ENCODE measurements around the gene MYO9B.

DNA sequence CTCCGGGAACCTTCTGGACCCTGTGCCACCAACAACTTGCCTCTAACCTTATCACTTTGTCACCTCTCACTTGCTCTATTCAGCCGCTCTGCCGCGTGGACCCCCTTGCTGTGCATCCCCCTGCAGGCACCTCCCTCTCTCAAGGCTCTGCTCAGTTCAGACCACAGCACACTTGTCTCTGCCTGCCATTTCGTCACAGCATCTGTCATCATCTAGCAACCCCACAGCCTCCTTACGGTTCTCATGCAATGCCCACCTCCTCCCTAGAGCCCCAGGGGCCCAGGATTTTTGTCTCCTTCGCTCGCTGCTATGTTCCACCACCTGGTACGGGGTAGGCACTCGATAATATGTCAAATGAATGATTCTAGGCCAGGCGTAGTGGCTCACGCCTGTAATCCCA is 5.2 kb upstream of the MYO9B start:
- TF ChIP-seq, protein P1, sequence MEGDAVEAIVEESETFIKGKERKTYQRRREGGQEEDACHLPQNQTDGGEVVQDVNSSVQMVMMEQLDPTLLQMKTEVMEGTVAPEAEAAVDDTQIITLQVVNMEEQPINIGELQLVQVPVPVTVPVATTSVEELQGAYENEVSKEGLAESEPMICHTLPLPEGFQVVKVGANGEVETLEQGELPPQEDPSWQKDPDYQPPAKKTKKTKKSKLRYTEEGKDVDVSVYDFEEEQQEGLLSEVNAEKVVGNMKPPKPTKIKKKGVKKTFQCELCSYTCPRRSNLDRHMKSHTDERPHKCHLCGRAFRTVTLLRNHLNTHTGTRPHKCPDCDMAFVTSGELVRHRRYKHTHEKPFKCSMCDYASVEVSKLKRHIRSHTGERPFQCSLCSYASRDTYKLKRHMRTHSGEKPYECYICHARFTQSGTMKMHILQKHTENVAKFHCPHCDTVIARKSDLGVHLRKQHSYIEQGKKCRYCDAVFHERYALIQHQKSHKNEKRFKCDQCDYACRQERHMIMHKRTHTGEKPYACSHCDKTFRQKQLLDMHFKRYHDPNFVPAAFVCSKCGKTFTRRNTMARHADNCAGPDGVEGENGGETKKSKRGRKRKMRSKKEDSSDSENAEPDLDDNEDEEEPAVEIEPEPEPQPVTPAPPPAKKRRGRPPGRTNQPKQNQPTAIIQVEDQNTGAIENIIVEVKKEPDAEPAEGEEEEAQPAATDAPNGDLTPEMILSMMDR (conservative IDR thresholded peaks at IDR 0.05): no peak
- no peak for TF ChIP-seq EZH2 (IDR thresholded peaks at IDR 0.05; ENCODE audit: low read depth)

All from PC-9 (cell line).